Measurements from ENCODE around the gene TMED6.

Gene TMED6

GRCh38 chr16:69350536-69351133 is 951 bp downstream of the TMED6 start:
- DNase-seq = no peak

- no peak for DNase-seq
Measured at GRCh38 chr16:69349536-69349935, 2.0 kb downstream of the TMED6 start.

- DNase-seq = no peak
Measured at GRCh38 chr16:69348222-69348621, 3.4 kb downstream of the TMED6 start.

- DNase-seq = no peak
Measured at GRCh38 chr16:69346683-69347082, 4.9 kb downstream of the TMED6 start.

GRCh38 chr16:69345923-69346322 is 5.7 kb downstream of the TMED6 start:
- DNase-seq = no peak

GRCh38 chr16:69344171-69344570 is 7.4 kb downstream of the TMED6 start:
- no peak for DNase-seq

- DNase-seq = no peak
Measured at GRCh38 chr16:69340095-69340644, 11.4 kb downstream of the TMED6 start.

- peak; percentile 99 for DNase-seq
Measured at GRCh38 chr16:69339289-69340094, 12.1 kb downstream of the TMED6 start, which contains the start of the genes COG8 and NIP7. Gene COG8, minus strand, starts transcription at chr16:69339564. Its CDS starts 12 bp downstream, at chr16:69339552. Gene NIP7, plus strand, starts transcription at chr16:69339772. Its CDS starts 58 bp downstream, at chr16:69339830.

- no peak for DNase-seq
Measured at GRCh38 chr16:69338557-69339288, 12.9 kb downstream of the TMED6 start.

GRCh38 chr16:69334696-69335095 is 16.9 kb downstream of the TMED6 start:
- DNase-seq = no peak

GRCh38 chr16:69330286-69331109 is 21.1 kb downstream of the TMED6 start, which contains the start of gene PDF:
Gene PDF, minus strand, starts transcription at chr16:69330588. Its CDS starts 18 bp downstream, at chr16:69330570.
- DNase-seq = peak; percentile 91

- no peak for DNase-seq
Measured at GRCh38 chr16:69329369-69330285, 22.0 kb downstream of the TMED6 start.

GRCh38 chr16:69328854-69329316 is 22.7 kb downstream of the TMED6 start:
- DNase-seq = no peak

- no peak for DNase-seq
Measured at GRCh38 chr16:69327585-69328310, 23.8 kb downstream of the TMED6 start.

GRCh38 chr16:69326172-69326873 is 25.3 kb downstream of the TMED6 start:
- DNase-seq = no peak

GRCh38 chr16:69325784-69326171 is 25.8 kb downstream of the TMED6 start:
- DNase-seq = no peak

- no peak for DNase-seq
Measured at GRCh38 chr16:69324585-69325253, 26.9 kb downstream of the TMED6 start.

- no peak for DNase-seq
Measured at GRCh38 chr16:69324013-69324531, 27.5 kb downstream of the TMED6 start.

- no peak for DNase-seq
Measured at GRCh38 chr16:69323415-69323814, 28.2 kb downstream of the TMED6 start.

All from fibroblast of skin of right quadriceps (primary cell).